HEK293 (cell line): Measurements from ENCODE around the gene SSTR4.

Experiments used
- BCL11A ChIP-seq: fragments of 450-650 bp; formaldehyde crosslinking; IDR thresholded peaks from 2 replicates; pipeline ENCODE4 v1.5.1; 2016; ENCODE audit warnings: low read depth, missing biosample characterization, missing genetic modification characterization
- BCL6B ChIP-seq: fragments of 450-650 bp; formaldehyde crosslinking; IDR thresholded peaks from 2 replicates; pipeline ENCODE4 v1.5.1; 2017; ENCODE audit warnings: missing biosample characterization, missing genetic modification characterization
- CTCF ChIP-seq: fragments of 450-650 bp; formaldehyde crosslinking; IDR thresholded peaks from 2 replicates; pipeline ENCODE4 v1.5.1; 2016; ENCODE audit warnings: missing biosample characterization, missing genetic modification characterization
- GLI2 ChIP-seq: fragments of 450-650 bp; formaldehyde crosslinking; IDR thresholded peaks from 2 replicates; pipeline ENCODE4; 2017; ENCODE audit warnings: missing biosample characterization, missing genetic modification characterization, low read depth, borderline replicate concordance
- ZNF10 ChIP-seq: fragments of 450-650 bp; formaldehyde crosslinking; IDR thresholded peaks from 2 replicates; pipeline ENCODE4 v1.5.1; 2017; ENCODE audit warnings: missing biosample characterization, missing genetic modification characterization
- ZNF184 ChIP-seq: fragments of 450-650 bp; IDR thresholded peaks from 2 replicates; pipeline ENCODE4 v1.5.1; 2018; ENCODE audit warnings: missing biosample characterization, mild to moderate bottlenecking, missing genetic modification characterization
- ZNF274 ChIP-seq, 2 experiments: fragments of 200-500 bp in 1 of 2; fragments of 450-650 bp in 1 of 2; sonication (Bioruptor generic) in 1 of 2; formaldehyde crosslinking in 1 of 2; IDR thresholded peaks; 2 replicates each; pipeline versions ENCODE4 v1.5.1 to v1.6.1; 2014 to 2016; ENCODE audit warnings: borderline replicate concordance in 1 of 2, inconsistent platforms in 1 of 2, low read length in 1 of 2, missing biosample characterization in 1 of 2, missing genetic modification characterization in 1 of 2
- ZNF626 ChIP-seq: fragments of 450-650 bp; sonication (Bioruptor Pico); formaldehyde crosslinking; IDR thresholded peaks from 2 replicates; pipeline ENCODE4 v1.5.1; 2018; ENCODE audit warnings: missing biosample characterization, missing genetic modification characterization, inconsistent platforms
- ZNF660 ChIP-seq: fragments of 450-650 bp; IDR thresholded peaks from 2 replicates; pipeline ENCODE4 v1.5.1; 2018; ENCODE audit warnings: missing biosample characterization, mild to moderate bottlenecking, missing genetic modification characterization
- ZNF704 ChIP-seq: fragments of 450-650 bp; formaldehyde crosslinking; IDR thresholded peaks from 2 replicates; pipeline ENCODE4 v1.5.1; 2016; ENCODE audit warnings: missing biosample characterization, missing genetic modification characterization
- ZNF777 ChIP-seq: fragments of 450-650 bp; formaldehyde crosslinking; IDR thresholded peaks from 2 replicates; pipeline ENCODE4 v1.5.1; 2017; ENCODE audit warnings: missing biosample characterization, missing genetic modification characterization, borderline replicate concordance

GRCh38 chr20:23035731-23036130 is 619 bp downstream of the SSTR4 start:
- no peak for TF ChIP-seq ZNF184 (tag by site-specific recombination)
- no peak for TF ChIP-seq CTCF
- TF ChIP-seq GLI2 (tag by site-specific recombination) = no peak
- no peak for TF ChIP-seq ZNF626 (tag by site-specific recombination)
- TF ChIP-seq BCL6B = no peak
- TF ChIP-seq ZNF10 = no peak
- TF ChIP-seq ZNF704 (tag by site-specific recombination) = no peak
- no peak for TF ChIP-seq ZNF660
- no peak for TF ChIP-seq ZNF777 (tag by site-specific recombination)
- TF ChIP-seq ZNF274 (IDR thresholded peaks at IDR 0.05; ENCODE audit: low read length) = no peak
- no peak for TF ChIP-seq ZNF274 (tag by site-specific recombination; IDR thresholded peaks at IDR 0.05; ENCODE audit: borderline replicate concordance)
- no peak for TF ChIP-seq BCL11A (tag by site-specific recombination)
